Measurements from ENCODE around the gene SEL1L3.

DNA sequence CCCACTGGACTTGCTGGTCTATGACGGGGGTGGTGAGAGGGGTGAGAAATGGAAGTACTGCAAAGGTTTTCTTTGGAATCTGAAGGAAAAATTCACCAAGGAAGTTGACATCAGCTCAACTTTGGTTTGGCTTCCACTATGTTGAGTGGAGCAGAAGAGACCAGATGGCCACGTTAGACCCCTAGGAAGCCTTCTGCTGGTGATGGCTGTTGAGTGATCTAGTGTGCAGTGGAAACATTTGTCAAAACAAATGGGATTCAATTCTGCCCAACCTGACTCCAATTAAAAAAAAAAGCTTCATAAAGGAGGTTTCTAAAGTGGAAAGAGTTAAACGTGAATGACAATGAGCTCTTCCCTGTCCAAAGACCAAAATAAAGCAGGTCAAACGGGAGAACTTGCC, 25.7 kb downstream of the SEL1L3 start:
- TF ChIP-seq, protein P1, sequence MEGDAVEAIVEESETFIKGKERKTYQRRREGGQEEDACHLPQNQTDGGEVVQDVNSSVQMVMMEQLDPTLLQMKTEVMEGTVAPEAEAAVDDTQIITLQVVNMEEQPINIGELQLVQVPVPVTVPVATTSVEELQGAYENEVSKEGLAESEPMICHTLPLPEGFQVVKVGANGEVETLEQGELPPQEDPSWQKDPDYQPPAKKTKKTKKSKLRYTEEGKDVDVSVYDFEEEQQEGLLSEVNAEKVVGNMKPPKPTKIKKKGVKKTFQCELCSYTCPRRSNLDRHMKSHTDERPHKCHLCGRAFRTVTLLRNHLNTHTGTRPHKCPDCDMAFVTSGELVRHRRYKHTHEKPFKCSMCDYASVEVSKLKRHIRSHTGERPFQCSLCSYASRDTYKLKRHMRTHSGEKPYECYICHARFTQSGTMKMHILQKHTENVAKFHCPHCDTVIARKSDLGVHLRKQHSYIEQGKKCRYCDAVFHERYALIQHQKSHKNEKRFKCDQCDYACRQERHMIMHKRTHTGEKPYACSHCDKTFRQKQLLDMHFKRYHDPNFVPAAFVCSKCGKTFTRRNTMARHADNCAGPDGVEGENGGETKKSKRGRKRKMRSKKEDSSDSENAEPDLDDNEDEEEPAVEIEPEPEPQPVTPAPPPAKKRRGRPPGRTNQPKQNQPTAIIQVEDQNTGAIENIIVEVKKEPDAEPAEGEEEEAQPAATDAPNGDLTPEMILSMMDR (IDR thresholded peaks at IDR 0.05), result no peak
- TF ChIP-seq EZH2 (IDR thresholded peaks at IDR 0.05; ENCODE audit: borderline replicate concordance, insufficient read depth, low read depth, low read length, poor library complexity, severe bottlenecking), result no peak
